ENCODE data around the gene MAP4K3. TPM values are rescaled to one million over a fixed set of nuclear protein-coding genes. Genes with fewer than 3 reads are reported as not detected.

The MAP4K3 gene
- total and polyA plus RNA-seq, 2 of the 4 experiments (the other 2 are of a cell fraction): 13.2 to 32.6 TPM

GRCh38 chr2:39409697-39410389, 27.2 kb downstream of the MAP4K3 start:
- H2BK120ac ChIP-seq (ENCODE audit: low read depth, low read length): peak overlapping the region; percentile 60; the same call in 1 of the 2 replicates
- no peak overlapping the region for H2AFZ ChIP-seq (replicated peaks; ENCODE audit: low read length, poor library complexity)
- peak overlapping the region; percentile 94; the same call in 2 of the 3 replicates for H2BK15ac ChIP-seq (ENCODE audit: low read depth, low read length)
- H3K9me1 ChIP-seq (ENCODE audit: insufficient read depth, low read length): peaks cover 16% of the 10 kb centered on the region
- WGBS, 2 experiments (ENCODE audit: extremely low coverage in 2 of 2, insufficient read length in 1 of 2): no CpG with 5 or more reads among the region's 3 CpGs
- ChIA-PET POLR2A (ENCODE audit: unreplicated experiment) (no interaction called here), CTCF (no interaction called here)
- peak overlapping the region; percentile 98 for H2BK5ac ChIP-seq (ENCODE audit: low read depth, low read length, poor library complexity, severe bottlenecking)
- peak overlapping the region; percentile 77; the same call in 1 of the 2 replicates for H3K27ac ChIP-seq (ENCODE audit: insufficient read depth, low read length)
- intact Hi-C loops (cut with micrococcal nuclease): no loop called here
- no peaks in the 10 kb centered on the region for H3K9me3 ChIP-seq (ENCODE audit: control insufficient read depth, insufficient read depth, low read length)
- H3K79me1 ChIP-seq (ENCODE audit: low read depth in 1 of 2, low read length in 2 of 2): peaks cover 9 to 68% of the 10 kb centered on the region in 2 experiments; a peak in 3 of 4 replicates
- H3K23ac ChIP-seq (ENCODE audit: low read depth, low read length): peak overlapping the region; percentile 72
- no peak overlapping the region for H3K56ac ChIP-seq (ENCODE audit: extremely low read depth, insufficient read depth, low read length)
- ATAC-seq (ENCODE audit: low read depth) (no peak), DNase-seq (peak; percentile 15)
- H4K20me1 ChIP-seq (ENCODE audit: insufficient read depth, low read length): peaks cover 52% of the 10 kb centered on the region
- TF ChIP-seq BHLHE40 (IDR thresholded peaks at IDR 0.05; ENCODE audit: low read depth, low read length) (no peak), MXI1 (IDR thresholded peaks at IDR 0.05; ENCODE audit: borderline replicate concordance, low read depth, low read length) (no peak), RAD21 (IDR thresholded peaks at IDR 0.05; ENCODE audit: low read length) (no peak), CEBPB (IDR thresholded peaks at IDR 0.05; ENCODE audit: low read depth, low read length) (peak; percentile 63), ELK1 (IDR thresholded peaks at IDR 0.05; ENCODE audit: borderline replicate concordance, low read depth, low read length) (no peak)
- no peaks in the 10 kb centered on the region for H3K36me3 ChIP-seq (ENCODE audit: control insufficient read depth, insufficient read depth, low read length)
- peak overlapping the region in 1 of 2 experiments; percentile 37; a peak in 3 of 4 replicates for H4K8ac ChIP-seq (ENCODE audit: low read depth in 2 of 2, low read length in 2 of 2)
- peak overlapping the region; percentile 75; the same call in 1 of the 2 replicates for H3K4ac ChIP-seq (ENCODE audit: low read depth, low read length)
- peak overlapping the region; percentile 6; the same call in 1 of the 2 replicates for H4K5ac ChIP-seq (ENCODE audit: low read depth, low read length)
- no peaks in the 10 kb centered on the region for H3K27me3 ChIP-seq (ENCODE audit: control insufficient read depth, insufficient read depth, low read length)
- peak overlapping the region; percentile 92; the same call in 1 of the 2 replicates for H3K18ac ChIP-seq (ENCODE audit: low read depth, low read length)
- peak overlapping the region; percentile 63 for H4K91ac ChIP-seq (ENCODE audit: insufficient read depth, low read depth, low read length)
- peak overlapping the region; percentile 81 for H3K14ac ChIP-seq (replicated peaks; ENCODE audit: low read depth, low read length)
- H3K4me1 ChIP-seq (ENCODE audit: control insufficient read depth, insufficient read depth, low read length): peaks cover 26% of the 10 kb centered on the region
- no peak overlapping the region for H3K4me3 ChIP-seq (ENCODE audit: insufficient read depth, low read depth, low read length)
- BruUV-seq (replicated peaks): no TSS peak
- peak overlapping the region; percentile 74; the same call in 1 of the 2 replicates for H2AK5ac ChIP-seq (ENCODE audit: low read depth, low read length)
- H3K9ac ChIP-seq (ENCODE audit: low read depth, low read length): peak overlapping the region; percentile 45; the same call in 1 of the 2 replicates
- H2AK9ac ChIP-seq (replicated peaks; ENCODE audit: low read depth, low read length, poor library complexity): no peak overlapping the region
- H2BK20ac ChIP-seq (ENCODE audit: low read depth, low read length): peak overlapping the region; percentile 68; the same call in 1 of the 2 replicates
- dilution Hi-C loops (cut with HindIII; ENCODE audit: low sequenced_read_pairs, unreplicated experiment): no loop called here
- in situ Hi-C loops (cut with MboI; ENCODE audit: low sequenced_read_pairs): no loop called here
- peak overlapping the region; percentile 65; the same call in 1 of the 2 replicates for H3K4me2 ChIP-seq (ENCODE audit: low read depth, low read length)

Data from IMR-90 (cell line).